Activated T-cell treated with anti-CD3 and anti-CD28 coated beads for 24 hours (primary cell): ENCODE results near the gene MOSPD3.

Source experiments
- DNase-seq: peaks from one replicate; pipeline ENCODE4 v3.0.0-alpha.2; 2020; ENCODE audit warnings: low read depth

MOSPD3 gene

DNA sequence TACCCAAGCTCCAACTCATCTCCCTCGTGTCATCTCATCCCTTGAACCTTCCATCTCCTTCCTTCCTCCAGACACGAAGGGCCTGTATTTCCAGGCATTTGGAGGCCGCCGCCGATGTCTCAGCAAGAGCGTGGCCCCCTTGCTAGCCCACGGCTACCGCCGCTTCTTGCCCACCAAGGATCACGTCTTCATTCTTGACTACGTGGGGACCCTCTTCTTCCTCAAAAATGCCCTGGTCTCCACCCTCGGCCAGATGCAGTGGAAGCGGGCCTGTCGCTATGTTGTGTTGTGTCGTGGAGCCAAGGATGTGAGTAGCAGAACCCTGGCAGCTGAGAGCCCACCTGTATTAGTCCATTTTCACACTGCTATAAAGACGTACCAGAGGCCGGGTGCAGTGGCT lies 20.7 kb upstream of the MOSPD3 start:
- DNase-seq: no peak

- no peak for DNase-seq
These were observed 17.2 kb upstream of the MOSPD3 start for GRCh38 chr7:100595188-100595587.

DNA sequence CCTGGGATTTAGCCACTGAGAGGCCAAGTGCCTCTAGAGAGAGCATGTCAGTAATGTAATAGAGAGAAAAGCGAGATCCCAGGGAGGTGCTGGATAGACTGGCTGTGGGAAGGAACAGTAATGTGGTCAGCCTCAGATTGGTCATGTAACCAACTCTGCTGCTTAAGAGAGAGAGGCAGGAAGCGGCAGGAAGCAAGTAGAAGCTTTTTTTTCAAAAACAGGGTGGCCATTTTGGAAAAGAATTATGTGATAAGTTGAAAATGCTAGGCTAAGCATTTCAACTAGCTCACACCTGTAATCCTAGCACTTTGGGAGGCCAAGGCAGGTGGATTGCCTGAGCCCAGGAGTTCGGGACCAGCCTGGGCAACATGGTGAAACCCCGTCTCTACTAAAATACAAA lies 13.9 kb upstream of the MOSPD3 start:
- DNase-seq: no peak

GRCh38 chr7:100599911-100600729 lies 12.2 kb upstream of the MOSPD3 start:
- no peak for DNase-seq

DNA sequence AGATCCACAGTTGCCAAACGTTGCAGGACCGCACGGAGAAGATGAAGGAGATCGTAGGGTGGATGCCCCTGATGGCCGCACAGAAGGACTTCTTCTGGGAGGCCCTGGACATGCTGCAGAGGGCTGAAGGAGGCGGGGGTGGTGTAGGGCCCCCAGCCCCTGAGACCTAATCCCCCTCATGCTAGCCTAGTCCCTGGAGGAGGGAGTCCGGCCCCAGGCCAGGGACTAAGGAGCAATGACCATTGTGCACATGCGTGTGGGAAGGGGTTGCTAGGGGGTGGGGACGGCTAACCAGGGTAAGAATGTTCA lies 11.7 kb upstream of the MOSPD3 start:
- DNase-seq: no peak

DNA sequence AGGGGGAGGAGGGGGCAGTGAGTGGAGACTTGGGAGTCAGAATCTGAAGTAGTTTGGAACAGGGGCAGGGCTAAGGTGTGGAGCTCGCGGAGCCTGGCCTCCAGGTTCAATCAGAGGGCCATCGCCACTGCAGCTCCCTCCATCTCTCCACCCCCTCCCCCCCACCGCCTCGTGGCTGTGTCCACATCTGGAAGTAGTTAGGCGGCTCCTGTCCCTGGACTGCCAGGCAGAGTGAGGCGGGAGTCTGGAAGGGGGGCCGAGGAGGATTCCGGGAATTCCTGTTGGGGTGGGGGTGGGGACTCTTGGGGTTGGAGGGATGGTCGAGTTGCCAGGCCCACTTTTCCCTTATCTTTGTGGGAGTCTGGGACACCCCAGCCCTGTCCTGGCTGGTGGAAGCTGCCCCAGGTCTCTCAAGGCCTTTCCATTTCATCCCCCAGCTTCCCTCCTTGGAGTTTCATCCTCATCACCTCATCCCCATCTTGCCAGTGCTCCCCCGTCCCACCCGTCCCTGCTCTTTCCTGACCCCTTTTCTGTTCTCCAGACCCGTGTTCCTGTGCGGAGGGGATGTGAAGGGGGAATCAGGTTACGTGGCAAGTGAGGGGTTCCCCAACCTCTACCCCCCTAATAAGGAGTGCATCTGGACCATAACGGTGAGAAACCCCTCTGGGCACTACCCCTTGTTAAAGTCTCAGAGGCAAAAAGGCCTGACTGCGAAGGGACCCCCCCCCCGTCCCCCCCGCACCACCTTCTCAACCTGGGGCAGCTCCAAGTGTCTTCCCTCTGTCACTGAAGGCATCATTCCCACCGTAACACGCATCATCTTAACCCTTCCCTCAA lies 9.2 kb upstream of the MOSPD3 start:
- DNase-seq: no peak

DNA sequence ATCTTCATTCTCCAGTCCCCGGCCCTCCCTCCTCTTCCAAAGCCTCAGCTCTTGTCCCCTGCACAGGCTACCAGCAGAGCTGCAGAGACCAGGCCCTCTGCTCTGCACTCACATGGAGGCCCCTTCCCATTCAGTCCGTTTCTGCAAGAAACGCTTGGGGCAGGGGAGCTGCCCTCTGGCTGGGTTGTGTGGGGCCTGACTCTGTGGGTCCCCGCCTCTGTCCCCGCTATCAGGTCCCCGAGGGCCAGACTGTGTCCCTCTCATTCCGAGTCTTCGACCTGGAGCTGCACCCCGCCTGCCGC lies 8.7 kb upstream of the MOSPD3 start:
- DNase-seq: no peak

DNA sequence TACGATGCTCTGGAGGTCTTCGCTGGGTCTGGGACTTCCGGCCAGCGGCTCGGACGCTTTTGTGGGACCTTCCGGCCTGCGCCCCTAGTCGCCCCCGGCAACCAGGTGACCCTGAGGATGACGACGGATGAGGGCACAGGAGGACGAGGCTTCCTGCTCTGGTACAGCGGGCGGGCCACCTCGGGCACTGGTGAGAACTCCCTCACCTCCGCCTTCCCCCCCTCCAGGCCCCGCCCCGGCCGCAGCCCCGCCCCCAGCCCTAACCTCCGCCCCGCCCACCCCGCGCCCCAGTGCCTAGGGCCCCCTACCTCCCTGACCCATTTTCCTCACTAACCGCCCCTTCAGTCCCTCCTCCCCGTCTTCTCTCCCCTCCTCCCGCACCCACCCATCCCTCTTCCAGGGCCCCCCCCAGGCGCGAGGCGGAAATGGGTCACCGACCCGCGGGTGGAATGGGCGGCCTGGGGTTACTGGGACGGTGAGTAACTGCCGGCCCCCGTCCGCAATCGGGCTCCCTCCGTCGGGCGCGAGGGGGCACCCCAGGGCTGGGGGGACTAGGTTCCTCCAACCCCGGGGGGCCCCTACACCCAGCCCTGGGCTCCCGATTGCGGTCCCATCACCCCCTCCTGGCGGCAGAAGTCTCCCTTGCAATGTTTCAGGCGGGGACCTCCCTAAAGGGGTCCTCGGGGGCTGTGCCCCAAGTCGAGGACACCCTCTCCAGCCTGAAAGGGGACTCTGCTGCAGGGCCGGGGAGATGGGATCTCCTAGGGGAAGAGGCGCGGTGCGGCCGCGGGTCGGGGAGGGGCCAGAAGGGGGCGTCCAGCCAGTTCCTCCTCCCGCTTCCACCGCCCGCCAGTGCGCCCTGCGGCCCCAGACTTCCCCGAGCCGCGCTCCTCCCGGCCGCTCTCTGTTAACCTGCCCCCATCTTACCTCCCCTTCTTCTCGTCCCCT lies 8.0 kb upstream of the MOSPD3 start:
- peak; percentile 58 for DNase-seq

DNA sequence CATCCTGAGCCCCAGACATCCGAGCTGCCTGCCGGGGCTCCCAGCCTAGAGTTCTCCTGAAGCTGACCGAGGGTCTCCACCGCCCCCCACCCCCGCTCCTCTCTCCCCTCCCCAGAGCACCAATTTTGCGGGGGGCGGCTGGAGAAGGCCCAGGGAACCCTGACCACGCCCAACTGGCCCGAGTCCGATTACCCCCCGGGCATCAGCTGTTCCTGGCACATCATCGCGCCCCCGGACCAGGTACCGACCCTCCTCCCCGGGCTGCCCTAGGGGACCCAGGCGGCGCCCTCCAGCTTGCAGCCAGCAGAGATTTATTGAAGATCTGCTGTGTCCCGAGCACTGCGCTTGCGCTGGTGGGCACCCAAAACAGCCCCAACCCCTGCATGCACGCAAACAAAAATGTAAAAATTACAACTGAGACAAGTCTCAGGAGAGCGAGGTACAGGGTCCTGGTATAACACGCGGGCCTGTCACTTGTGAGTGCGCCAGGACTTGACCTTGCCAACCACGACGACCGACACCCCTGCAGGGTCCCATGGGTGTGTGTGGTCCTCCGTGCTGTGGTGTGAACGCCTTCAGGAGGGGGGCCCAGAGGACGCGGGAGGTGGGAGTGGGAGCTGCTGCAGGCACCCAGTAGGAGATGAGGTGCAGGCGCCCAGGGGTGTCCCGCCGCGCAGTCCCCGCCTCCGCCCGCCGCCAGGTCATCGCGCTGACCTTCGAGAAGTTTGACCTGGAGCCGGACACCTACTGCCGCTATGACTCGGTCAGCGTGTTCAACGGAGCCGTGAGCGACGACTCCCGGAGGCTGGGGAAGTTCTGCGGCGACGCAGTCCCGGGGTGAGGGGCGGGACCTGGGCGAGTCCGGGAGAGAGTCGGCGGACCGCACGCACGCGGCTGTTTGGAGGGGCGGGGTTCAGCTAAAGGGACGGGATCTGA lies 7.1 kb upstream of the MOSPD3 start:
- DNase-seq: no peak

GRCh38 chr7:100606313-100606712 lies 6.0 kb upstream of the MOSPD3 start:
- no peak for DNase-seq

DNA sequence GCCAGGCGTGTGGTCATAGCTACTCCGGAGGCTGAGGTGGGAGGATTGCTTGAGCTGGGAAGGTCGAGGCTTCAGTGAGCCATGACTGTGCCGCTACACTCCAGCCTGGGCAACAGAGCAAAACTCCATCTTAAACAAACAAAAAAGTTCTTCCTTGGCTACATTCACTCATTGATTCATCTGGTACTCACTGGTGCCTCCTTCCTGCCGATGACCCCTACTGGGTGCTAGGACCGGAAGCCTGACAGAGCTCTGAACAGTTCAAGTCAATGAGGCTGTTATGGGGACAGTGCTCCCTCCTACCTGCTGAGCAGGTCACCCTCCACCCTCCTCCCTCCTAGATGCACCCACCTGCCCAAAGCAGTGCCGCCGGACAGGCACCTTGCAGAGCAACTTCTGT lies 5.2 kb upstream of the MOSPD3 start:
- DNase-seq: no peak

DNA sequence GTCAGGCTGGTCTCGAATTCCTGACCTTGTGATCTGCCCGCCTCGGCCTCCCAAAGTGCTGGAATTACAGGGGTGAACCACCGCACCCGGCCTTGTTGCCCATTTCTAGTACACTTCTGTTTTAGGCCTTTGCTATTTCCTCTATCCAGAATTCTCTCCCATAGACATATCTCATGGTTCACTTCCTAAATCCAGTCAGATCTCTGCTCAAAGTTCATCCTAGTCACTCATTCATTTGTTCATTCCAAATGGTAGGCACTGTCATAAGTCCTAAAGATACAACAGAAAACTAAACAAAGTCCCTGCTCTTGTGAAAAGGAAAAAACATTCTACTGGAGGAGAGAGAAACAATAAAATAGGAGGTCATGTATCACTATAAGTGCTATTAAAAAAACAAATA lies 2.4 kb upstream of the MOSPD3 start:
- no peak for DNase-seq

- DNase-seq: no peak
These were observed 520 bp downstream of the MOSPD3 start for GRCh38 chr7:100612730-100613390.

GRCh38 chr7:100613412-100614175 lies 1.3 kb downstream of the MOSPD3 start:
- DNase-seq: no peak

GRCh38 chr7:100614308-100614861 lies 2.0 kb downstream of the MOSPD3 start:
- DNase-seq: no peak

DNA sequence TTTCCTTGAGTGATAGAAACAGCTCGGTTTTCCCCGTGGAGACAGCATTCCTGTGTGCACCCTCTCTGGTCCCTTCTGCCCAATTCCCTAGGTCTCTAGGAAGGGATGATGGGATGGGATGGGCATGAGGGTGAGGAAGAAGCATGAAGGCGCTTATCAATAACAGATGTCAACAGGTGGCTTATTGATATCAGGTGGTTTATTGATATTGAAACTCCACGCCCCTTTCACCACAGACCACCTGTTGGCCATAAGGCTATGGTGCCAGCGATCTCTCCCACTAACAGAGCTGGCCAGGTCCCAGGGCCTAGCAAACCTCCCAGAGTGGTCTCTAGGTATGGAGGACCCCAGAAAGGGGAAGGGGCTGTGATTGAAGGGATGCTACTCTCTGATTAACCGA lies 7.9 kb downstream of the MOSPD3 start:
- DNase-seq: no peak

GRCh38 chr7:100620804-100621203 lies 8.5 kb downstream of the MOSPD3 start:
- DNase-seq: no peak

GRCh38 chr7:100621554-100621953 lies 9.2 kb downstream of the MOSPD3 start:
- DNase-seq: no peak

DNA sequence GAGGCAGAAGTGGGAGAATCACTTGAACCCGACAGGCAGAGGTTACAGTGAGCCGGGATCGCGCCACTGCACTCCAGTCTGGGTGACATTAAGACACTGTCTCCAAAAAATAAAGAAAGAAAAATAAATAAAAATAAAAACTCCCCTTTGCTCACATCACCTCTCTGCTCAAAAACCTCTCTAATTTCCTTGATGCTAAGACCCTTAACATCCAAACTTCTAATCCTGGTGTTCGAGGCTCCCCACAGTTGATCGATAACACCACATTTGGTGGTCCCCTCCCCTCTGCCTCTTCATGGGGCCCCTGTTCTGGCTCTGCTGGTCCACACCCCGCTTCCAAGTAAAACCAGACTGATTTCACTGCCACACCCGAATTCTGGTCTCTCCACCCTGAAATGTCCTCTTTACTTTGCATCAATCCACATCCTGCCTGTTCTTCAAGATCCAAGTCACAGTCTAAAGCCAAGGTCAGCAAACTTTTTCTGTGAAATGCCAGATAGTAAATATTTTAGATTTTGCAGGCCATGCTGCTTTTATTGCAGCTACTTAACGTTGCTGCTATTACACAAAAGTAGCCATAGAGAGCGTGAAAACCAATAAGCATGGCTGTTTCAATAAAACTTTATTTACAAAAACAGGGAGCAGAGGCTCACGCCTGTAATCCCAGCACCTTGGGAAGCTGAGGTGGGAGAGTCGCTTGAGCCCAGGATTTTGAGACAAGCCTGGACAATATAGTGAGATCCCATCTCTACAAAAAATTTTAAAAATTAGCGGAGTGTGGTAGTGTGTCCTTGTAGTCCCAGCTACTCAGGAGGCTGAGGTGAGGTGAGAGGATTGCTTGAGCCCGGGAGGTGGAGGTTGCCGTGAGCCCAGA lies 11.8 kb downstream of the MOSPD3 start:
- DNase-seq: no peak
